WERI-Rb-1 (cell line): ENCODE results near the gene PPP2R1B.

Experiments
- DNase-seq: peaks from one replicate; pipeline ENCODE4 v3.0.0-alpha.2; 2020
- H3K27ac ChIP-seq: fragments of 250-450 bp; sonication (Bioruptor Pico); 2 replicates; pipeline ENCODE4 v1.5.1; 2020; ENCODE audit warnings: mild to moderate bottlenecking, moderate library complexity
- H3K27me3 ChIP-seq: fragments of 250-450 bp; sonication (Bioruptor Pico); 2 replicates; pipeline ENCODE4 v1.5.1; 2021; ENCODE audit warnings: mild to moderate bottlenecking, low read depth, moderate library complexity; ENCODE audit not compliant: insufficient read depth, severe bottlenecking
- H3K36me3 ChIP-seq: fragments of 250-450 bp; sonication (Bioruptor Pico); 2 replicates; pipeline ENCODE4 v1.5.1; 2020; ENCODE audit warnings: mild to moderate bottlenecking, moderate library complexity
- H3K4me3 ChIP-seq: 2 replicates; pipeline ENCODE4 v1.5.1; 2011; ENCODE audit warnings: low read depth, mild to moderate bottlenecking, control low read depth, low read length
- H3K9me3 ChIP-seq: fragments of 250-450 bp; sonication (Bioruptor Pico); 2 replicates; pipeline ENCODE4 v1.5.1; 2021; ENCODE audit warnings: mild to moderate bottlenecking, moderate library complexity; ENCODE audit not compliant: severe bottlenecking
- TF ChIP-seq, protein P1 (sequence below): IDR thresholded peaks from 2 replicates; pipeline ENCODE4 v1.5.1; 2011; ENCODE audit warnings: low read depth, mild to moderate bottlenecking, control low read depth, inconsistent platforms, low read length

The PPP2R1B gene

DNA sequence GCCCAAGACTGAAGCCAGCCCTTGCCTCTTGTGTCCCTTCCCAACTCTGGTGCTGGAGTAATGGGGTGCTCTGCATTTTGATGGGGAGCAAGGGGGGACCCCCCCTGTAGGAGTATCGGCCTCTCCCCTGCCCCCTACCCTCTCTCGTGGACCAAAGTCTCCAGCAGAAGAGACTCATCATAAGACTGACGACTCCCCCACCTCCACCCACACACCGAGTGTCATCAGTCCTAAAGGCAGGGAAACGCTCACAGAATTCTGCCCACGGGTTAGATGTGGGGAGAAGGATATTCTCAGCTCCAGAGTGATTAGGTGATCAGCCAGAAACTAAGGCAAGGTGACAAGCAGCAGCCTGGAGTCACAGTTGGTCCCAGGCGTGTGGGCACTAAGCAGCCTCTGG, 38.8 kb downstream of the PPP2R1B start:
- peaks cover 34% of the 10 kb centered on the region for H3K36me3 ChIP-seq
- TF ChIP-seq, protein P1, sequence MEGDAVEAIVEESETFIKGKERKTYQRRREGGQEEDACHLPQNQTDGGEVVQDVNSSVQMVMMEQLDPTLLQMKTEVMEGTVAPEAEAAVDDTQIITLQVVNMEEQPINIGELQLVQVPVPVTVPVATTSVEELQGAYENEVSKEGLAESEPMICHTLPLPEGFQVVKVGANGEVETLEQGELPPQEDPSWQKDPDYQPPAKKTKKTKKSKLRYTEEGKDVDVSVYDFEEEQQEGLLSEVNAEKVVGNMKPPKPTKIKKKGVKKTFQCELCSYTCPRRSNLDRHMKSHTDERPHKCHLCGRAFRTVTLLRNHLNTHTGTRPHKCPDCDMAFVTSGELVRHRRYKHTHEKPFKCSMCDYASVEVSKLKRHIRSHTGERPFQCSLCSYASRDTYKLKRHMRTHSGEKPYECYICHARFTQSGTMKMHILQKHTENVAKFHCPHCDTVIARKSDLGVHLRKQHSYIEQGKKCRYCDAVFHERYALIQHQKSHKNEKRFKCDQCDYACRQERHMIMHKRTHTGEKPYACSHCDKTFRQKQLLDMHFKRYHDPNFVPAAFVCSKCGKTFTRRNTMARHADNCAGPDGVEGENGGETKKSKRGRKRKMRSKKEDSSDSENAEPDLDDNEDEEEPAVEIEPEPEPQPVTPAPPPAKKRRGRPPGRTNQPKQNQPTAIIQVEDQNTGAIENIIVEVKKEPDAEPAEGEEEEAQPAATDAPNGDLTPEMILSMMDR, result no peak

DNA sequence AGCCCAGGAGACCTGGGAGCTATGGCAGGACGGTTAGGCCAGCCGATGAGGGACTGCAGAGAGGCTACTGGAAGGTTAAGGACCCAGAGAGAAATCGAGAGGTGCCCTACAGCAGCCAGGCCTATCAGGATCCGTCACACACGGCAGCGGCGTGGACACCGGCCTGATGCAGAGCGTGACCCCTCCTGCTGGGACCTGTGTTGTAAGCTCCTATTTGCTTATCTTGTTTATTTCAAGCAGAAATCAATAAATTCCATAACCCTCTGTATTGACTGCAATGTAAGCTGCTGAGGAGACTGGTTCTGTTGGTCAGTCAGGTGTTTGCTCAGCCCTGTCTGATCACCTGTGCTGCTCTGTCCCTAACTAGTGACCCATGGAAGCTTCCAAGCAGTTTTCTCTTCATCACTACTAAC, 39.9 kb downstream of the PPP2R1B start:
- H3K36me3 ChIP-seq, result peaks cover 45% of the 10 kb centered on the region
- H3K9me3 ChIP-seq, result no peaks in the 10 kb centered on the region
- TF ChIP-seq, protein P1, result no peak
- H3K27ac ChIP-seq, result no peak overlapping the region
- no peak for DNase-seq
- no peak overlapping the region for H3K4me3 ChIP-seq
- H3K27me3 ChIP-seq, result no peaks in the 10 kb centered on the region

More for the DNA sequence above, 38.8 kb downstream of the PPP2R1B start:
- no peaks in the 10 kb centered on the region for H3K27me3 ChIP-seq
- no peak overlapping the region for H3K27ac ChIP-seq
- no peak for DNase-seq
- H3K9me3 ChIP-seq, result no peaks in the 10 kb centered on the region
- H3K4me3 ChIP-seq, result no peak overlapping the region

DNA sequence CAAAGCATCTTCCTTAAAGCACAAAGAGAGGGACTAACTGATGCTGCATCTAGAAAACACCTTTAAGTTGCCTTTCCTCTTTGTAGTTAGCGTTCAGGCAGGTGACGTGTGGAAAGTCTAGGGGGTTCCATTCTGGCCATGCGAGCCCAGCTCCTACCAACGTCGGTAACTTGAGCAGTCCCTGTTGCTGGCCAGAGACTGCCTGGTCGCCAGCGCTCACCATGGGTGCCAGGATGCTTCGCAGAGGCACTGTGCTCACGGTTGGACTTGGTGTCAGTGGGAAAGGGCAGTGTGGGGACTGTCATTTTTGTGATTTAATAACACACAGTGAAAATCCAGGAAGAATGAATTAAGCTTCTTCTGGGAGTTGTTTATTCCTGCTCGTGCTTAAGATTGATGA, 40.6 kb downstream of the PPP2R1B start:
- peaks cover 52% of the 10 kb centered on the region for H3K36me3 ChIP-seq
- TF ChIP-seq, protein P1, result no peak
- DNase-seq, result no peak
- H3K4me3 ChIP-seq, result no peak overlapping the region
- no peaks in the 10 kb centered on the region for H3K9me3 ChIP-seq
- H3K27ac ChIP-seq, result no peak overlapping the region
- no peaks in the 10 kb centered on the region for H3K27me3 ChIP-seq

DNA sequence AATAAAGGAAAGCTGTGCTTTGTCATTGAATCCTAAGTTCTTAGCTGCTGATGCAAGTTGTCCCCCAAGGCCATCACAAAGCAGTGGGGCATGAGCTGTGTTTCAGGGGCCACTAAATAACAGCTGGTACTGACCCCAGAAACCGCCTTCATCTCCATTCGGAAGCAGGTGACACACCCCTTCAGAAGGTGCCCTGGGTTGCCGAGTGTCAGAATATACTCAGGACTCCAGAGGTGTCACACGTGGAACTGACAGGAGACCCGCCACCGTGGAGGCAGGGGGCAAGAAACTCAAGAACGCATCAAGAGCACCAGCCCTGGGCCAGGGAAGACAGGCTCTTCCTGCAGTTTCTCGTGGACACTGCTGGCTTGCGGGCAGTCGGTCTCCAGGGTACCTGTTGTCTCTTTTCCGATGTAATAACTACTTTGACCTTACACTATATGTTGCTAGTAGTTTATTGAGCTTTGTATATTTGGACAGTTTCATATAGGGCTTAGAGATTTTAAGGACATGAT, 41.5 kb downstream of the PPP2R1B start:
- TF ChIP-seq, protein P1, result no peak
- Histone ChIP-seq H3K27ac (no peak overlapping the region), H3K4me3 (no peak overlapping the region), H3K9me3 (no peaks in the 10 kb centered on the region), H3K27me3 (no peaks in the 10 kb centered on the region), H3K36me3 (peaks cover 62% of the 10 kb centered on the region)
- DNase-seq, result no peak

DNA sequence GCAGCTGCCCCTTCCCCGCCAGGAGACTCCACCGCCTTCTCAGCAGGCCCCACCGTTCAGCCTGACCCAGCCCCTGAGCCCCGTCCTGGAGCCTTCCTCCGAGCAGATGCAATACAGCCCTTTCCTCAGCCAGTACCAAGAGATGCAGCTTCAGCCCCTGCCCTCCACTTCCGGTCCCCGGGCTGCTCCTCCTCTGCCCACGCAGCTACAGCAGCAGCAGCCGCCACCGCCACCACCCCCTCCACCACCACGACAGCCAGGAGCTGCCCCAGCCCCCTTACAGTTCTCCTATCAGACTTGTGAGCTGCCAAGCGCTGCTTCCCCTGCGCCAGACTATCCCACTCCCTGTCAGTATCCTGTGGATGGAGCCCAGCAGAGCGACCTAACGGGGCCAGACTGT, 42.6 kb downstream of the PPP2R1B start:
- H3K27me3 ChIP-seq, result no peaks in the 10 kb centered on the region
- H3K4me3 ChIP-seq, result no peak overlapping the region
- TF ChIP-seq, protein P1, result no peak
- H3K27ac ChIP-seq, result no peak overlapping the region
- no peaks in the 10 kb centered on the region for H3K9me3 ChIP-seq
- no peak for DNase-seq
- H3K36me3 ChIP-seq, result peaks cover 66% of the 10 kb centered on the region

DNA sequence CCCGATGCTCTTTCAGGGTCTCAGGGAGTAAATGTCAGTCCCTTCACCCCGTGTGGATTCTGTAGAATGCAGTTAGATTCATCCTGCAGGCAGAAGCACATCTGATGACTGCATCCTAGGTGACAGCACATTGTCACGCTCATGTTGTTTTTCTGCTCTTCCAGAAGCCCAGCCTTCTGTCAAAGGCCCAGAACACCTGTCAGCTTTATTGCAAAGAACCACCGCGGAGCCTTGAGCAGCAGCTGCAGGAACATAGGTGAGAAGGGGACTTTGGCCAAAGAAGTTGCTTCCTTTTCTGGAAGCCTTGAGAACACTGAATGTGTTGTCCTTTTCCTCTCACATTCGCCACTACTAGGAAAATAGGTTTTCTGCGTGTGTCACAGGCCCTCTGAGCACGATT, 43.7 kb downstream of the PPP2R1B start:
- Histone ChIP-seq H3K27ac (no peak overlapping the region), H3K4me3 (no peak overlapping the region), H3K36me3 (peaks cover 71% of the 10 kb centered on the region), H3K27me3 (no peaks in the 10 kb centered on the region), H3K9me3 (no peaks in the 10 kb centered on the region)
- DNase-seq, result no peak
- TF ChIP-seq, protein P1, result no peak
